Medulla oblongata (tissue), 1 donor: ENCODE results near the gene CERS6.
A peak's percentile ranks its signal among the peaks of the same experiment; 100 is the strongest.
"Not testable (repeated sequence)": the region's sequence is repeated elsewhere in the genome, so short reads cannot be mapped to it uniquely, and the experiment has no call there.

Source experiments
- DNase-seq: peaks from one replicate; pipeline ENCODE4 v3.0.0-alpha.2; 2015; ENCODE audit errors: extremely low spot score

CERS6 gene, protein sequence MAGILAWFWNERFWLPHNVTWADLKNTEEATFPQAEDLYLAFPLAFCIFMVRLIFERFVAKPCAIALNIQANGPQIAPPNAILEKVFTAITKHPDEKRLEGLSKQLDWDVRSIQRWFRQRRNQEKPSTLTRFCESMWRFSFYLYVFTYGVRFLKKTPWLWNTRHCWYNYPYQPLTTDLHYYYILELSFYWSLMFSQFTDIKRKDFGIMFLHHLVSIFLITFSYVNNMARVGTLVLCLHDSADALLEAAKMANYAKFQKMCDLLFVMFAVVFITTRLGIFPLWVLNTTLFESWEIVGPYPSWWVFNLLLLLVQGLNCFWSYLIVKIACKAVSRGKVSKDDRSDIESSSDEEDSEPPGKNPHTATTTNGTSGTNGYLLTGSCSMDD

DNA sequence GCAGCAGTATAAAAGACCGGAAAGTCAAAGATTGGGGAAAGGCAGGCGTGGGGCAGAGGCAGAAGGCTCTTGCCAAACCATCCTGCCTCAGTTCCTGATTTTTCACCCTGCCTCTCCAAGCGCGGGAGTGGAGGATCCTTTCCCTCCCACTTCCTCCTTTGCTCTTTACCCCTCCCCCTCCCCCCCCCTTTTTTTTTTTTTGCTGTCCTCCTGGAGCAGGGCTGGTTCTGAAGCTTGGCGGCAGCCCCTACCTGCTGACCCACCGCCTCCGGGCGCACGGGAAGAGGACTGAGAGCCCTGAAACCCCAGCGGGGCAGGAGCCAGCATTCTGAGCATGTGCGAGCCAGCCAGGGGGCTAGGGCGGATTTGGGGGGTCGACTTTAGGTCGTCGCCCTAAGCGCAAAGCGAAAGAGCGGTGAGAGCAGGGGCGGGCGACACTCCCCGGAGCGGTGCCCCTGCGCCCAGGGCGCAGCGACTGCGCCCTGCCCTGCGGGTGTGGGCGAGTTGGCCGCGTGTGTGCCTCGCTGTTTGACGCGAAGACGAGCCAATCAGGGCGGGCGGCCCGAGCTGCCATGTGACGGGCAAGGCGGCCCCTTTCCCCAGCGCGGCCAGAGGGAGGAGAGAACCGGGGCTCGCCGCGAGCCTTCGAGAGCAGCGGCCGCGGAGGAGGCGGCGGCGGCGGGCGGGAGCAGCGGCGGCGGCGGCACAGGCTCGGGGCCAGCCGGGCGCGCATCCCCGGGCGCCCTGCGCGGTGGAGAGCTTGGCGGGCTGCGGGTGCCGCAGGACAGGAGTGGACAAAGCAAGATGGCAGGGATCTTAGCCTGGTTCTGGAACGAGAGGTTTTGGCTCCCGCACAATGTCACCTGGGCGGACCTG, at the start of gene CERS6:
CERS6 (plus strand) TSS at position 628 of the 876 bp plus-strand sequence; CDS start at position 805, 177 bp downstream.
- DNase-seq = peak; percentile 94

- DNase-seq = not testable (repeated sequence)
Observed at GRCh38 chr2:168412301-168412700, 43.8 kb upstream of the CERS6 start.

GRCh38 chr2:168413101-168413500, 43.0 kb upstream of the CERS6 start:
- not testable (repeated sequence) for DNase-seq

GRCh38 chr2:168416555-168416954, 39.5 kb upstream of the CERS6 start:
- no peak for DNase-seq

- no peak for DNase-seq
Observed at GRCh38 chr2:168422584-168422983, 33.5 kb upstream of the CERS6 start.

- DNase-seq = no peak
Observed at GRCh38 chr2:168424112-168424951, 31.7 kb upstream of the CERS6 start.

DNA sequence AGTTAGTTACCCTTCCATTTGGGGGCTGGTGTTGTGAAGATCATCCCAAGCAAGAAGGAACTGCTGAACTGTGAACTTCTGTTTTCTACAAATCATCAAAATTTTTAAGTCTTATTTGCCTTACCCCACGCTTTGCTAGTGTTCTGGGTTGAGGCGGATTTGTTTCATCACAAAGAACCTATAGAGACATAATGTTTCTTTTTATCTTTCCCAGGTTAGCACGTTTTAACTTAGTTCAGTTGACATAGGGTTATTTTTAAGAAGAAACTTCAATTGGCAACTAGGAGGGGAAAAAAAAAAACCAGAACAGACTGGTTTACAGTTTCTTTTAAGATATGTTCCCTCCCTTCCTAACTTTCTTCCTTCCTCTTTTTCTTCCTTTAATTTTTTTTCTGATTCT, 31.1 kb upstream of the CERS6 start:
- no peak for DNase-seq

DNA sequence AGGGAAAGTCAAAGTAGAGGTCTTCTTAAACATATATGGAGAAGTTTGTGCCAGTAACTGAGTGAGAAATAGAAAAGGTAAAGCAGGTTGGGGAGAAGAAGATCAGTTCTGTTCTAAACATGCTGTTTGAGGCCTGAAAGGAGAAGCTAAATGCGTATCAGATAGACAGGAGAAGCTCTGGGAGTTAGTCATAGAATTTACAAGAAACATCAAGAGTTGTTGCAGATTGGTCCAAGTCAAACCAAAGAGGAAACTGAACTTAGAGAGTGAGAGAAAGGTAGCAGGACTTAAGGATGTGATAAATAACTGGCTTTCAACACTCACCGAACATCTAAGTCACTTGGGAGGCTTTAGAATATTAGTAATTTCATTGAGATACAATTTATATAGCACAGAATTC, 29.2 kb upstream of the CERS6 start:
- no peak for DNase-seq

GRCh38 chr2:168427451-168427850, 28.6 kb upstream of the CERS6 start:
- no peak for DNase-seq

DNA sequence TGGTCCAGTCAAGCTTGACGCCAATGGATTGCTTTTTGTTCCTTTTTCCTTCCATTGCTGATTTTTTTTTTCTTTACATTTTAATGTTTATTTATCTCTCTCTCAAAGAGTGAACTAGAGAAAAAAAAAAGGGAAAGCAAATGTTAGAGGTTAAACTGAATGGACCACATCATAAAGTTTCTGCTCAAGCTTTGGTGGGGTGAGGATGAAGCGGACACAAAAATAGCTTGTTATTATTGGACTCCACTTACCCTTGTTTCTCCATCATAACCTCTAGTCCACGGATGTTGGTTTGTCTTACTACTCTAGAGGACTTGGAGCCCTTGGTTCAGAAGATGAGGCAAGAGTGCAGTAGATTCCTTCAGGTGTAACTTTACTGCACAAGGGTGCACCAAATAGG, 27.6 kb upstream of the CERS6 start:
- DNase-seq = no peak

DNA sequence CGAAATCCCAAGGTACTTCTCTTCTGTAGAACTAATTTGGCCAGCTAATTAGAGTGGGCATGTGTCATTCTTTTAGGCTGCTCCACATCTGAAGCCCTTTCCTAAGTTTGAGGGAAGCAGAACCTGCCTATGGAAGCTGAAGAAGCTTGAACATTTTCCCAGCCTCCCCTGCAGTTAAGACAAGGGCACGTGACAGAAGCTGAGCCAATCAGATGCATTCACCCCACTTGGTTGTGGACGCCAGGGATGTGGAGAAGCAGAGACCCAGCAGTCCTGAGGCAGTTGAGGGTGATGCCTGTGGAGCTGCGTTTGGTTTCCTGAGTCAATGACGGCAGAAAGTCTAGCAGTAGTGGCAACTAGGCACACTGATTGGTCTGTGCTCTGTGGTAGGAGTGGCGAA, 26.1 kb upstream of the CERS6 start:
- DNase-seq = no peak

GRCh38 chr2:168430431-168430830, 25.6 kb upstream of the CERS6 start:
- no peak for DNase-seq

- DNase-seq = no peak
Observed at GRCh38 chr2:168431301-168432024, 24.6 kb upstream of the CERS6 start.

DNA sequence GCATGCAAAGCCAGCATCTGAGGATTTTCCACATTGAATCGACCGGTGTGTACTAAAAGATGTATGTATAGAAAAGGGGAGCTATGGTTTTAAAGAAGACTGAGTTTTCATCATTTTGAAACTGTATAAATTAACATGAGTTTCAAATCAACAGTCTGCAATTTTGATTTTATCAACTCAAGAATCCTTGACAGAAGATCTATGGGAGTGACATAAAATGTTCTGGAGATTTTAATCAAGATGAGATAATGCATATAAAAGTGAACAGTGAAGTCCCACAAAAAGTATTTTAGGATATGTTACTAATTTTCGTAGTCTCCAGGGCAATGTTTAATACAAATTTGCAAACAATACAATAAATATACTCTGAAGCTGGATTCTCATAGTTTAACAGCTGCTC, 24.0 kb upstream of the CERS6 start:
- no peak for DNase-seq

DNA sequence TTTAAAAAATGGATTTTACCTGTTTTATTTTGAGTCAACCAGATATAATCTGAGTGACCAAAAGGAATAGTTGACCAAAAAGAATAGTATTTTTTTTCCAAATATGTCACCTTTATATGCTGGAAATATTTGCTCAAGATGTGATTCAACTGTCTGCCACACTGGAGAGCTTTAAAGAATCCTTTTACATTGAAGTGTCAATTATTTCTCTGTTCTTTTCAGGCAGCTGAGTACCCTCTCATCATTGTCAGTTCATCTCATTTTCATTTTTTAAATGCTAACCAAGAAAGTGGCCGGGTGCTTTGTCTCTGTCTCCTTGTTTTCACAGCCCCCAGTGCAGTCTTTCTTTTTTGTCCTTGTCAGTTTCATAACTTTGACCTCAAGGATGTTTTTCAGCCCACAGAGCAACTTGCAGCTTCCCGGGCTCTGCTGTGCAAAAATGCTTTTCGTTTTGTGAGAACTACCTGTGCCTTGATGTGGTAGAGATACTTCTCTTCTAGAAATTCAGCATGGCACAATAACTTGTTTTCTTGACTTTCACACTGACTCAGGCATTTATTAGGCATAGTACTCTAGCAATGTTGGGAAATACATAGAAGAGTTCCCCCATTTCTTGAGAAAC, 23.4 kb upstream of the CERS6 start:
- no peak for DNase-seq

GRCh38 chr2:168433527-168433926, 22.5 kb upstream of the CERS6 start:
- DNase-seq = no peak

DNA sequence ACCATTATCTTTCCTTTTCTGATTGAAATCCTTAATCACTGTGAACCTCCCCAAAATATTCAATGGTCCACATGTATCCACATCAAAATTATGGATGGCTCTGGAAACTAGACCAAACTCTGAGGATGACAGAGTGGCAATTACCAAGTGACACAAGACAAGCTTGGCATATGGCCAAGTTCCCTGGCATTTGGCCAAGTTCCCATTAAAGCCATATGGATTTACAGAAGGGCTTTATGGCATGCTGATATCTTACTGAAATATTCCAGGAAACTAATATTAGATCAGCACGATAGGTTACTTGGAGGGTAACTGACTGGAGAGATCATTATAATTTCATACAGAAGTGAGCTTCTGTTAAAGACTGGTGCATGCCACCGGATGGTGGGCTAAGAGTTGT, 21.9 kb upstream of the CERS6 start:
- peak; percentile 26 for DNase-seq

DNA sequence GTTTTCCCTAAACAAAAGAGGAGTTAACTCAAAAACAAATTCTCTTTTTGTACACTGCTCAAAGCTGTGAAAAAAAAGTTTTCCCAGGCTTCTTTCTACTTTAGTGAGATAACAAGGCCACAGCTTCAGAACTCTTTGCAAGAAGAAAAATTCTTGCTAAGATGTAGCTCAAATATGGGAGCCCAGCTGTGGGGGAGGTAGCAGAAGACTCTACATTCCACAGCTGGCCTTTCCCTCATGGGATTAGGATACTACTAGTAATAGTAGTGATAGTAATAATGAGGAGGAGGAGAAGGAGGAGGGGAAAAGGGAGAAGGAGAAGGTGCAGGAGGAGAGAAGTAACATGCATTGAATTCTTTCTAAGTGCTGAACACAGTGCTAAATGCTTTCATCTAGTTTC, 19.2 kb upstream of the CERS6 start:
- DNase-seq = no peak

GRCh38 chr2:168438553-168438952, 17.5 kb upstream of the CERS6 start:
- no peak for DNase-seq

GRCh38 chr2:168439536-168439935, 16.5 kb upstream of the CERS6 start:
- no peak for DNase-seq
